ENCODE results near the gene MRPL55. TPM values are rescaled to one million over a fixed set of nuclear protein-coding genes. Genes with fewer than 3 reads are reported as not detected.

Gene MRPL55
- total RNA-seq, 2 donors from 2014 or later = 33.0 to 60.7 TPM

DNA sequence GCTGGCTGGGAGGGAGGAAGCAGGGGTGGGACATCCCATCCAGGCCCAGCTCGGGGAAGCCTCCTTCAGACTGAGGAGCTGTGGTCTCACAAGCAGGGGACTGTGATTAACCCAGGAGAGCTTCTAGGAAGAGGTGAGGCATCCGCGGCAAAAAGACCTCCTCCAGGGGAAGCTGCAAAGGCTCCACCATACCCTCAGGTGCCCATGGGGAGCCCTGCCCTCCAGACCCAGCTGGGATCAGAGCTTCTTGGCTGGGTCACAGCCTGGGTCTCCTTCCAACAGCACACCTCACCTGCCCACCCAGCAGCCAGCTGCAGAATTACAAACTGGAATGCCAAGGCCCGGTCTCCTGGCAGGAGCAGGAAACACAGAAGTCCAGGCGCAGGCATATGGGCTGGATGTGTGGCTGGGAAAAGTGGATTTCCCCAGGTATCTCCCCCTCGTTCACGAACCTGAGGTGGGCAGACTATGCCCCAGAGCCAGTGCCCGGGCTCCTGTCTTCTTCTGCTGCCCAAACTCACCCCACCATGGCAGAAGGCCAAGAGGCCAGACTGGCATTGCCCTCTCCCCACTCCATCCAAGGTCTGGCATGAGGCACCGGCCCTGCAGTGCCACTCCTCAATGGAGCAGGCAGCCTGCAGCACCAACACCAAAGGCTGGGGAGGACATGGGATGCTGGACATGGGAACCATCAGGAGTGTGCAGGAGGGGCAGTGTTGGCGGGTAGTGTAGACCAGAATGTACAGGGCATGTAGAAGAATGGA is 42.0 kb downstream of the MRPL55 start:
- intact Hi-C loops (cut with DNase I) = no loop called here
- TF ChIP-seq, protein P1, sequence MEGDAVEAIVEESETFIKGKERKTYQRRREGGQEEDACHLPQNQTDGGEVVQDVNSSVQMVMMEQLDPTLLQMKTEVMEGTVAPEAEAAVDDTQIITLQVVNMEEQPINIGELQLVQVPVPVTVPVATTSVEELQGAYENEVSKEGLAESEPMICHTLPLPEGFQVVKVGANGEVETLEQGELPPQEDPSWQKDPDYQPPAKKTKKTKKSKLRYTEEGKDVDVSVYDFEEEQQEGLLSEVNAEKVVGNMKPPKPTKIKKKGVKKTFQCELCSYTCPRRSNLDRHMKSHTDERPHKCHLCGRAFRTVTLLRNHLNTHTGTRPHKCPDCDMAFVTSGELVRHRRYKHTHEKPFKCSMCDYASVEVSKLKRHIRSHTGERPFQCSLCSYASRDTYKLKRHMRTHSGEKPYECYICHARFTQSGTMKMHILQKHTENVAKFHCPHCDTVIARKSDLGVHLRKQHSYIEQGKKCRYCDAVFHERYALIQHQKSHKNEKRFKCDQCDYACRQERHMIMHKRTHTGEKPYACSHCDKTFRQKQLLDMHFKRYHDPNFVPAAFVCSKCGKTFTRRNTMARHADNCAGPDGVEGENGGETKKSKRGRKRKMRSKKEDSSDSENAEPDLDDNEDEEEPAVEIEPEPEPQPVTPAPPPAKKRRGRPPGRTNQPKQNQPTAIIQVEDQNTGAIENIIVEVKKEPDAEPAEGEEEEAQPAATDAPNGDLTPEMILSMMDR (IDR thresholded peaks at IDR 0.05) = no peak
- Histone ChIP-seq H3K9ac (ENCODE audit: low read depth in 2 of 2, low read length in 2 of 2) (no peak overlapping the region), H3K4me1 (no peaks in the 10 kb centered on the region), H3K36me3 (no peaks in the 10 kb centered on the region), H3K27ac (no peak overlapping the region), H3K4me3 (no peak overlapping the region), H3K9me3 (no peaks in the 10 kb centered on the region), H3K27me3 (peaks cover 10% of the 10 kb centered on the region)
- no peak for DNase-seq

DNA sequence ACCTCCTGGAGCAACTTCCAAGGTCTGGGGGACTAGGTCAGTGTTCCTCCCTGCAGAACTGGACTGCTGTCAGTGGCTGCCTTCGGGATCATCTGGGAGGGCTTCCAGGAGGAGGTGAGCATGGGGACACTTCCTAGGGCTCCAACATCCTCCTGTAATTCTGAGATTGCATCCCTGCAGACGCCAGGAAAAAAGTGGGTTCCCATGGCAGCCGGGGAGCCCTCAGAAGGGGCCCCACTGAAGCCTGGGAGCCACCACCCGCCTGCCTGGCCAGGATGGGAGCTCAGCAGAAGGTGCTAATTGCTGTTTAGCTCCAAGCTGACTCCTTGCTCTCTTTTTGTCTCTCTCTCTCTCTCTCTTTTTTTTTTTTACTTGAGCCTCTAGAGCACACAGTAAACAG is 42.7 kb downstream of the MRPL55 start:
- TF ChIP-seq, protein P1 (IDR thresholded peaks at IDR 0.05) = no peak
- DNase-seq = no peak
- Histone ChIP-seq H3K9ac (ENCODE audit: low read depth in 2 of 2, low read length in 2 of 2) (no peak overlapping the region), H3K27me3 (peaks cover 17% of the 10 kb centered on the region), H3K4me1 (no peaks in the 10 kb centered on the region), H3K27ac (no peak overlapping the region), H3K36me3 (no peaks in the 10 kb centered on the region), H3K9me3 (no peaks in the 10 kb centered on the region), H3K4me3 (no peak overlapping the region)
- intact Hi-C loops (cut with DNase I) = no loop called here

DNA sequence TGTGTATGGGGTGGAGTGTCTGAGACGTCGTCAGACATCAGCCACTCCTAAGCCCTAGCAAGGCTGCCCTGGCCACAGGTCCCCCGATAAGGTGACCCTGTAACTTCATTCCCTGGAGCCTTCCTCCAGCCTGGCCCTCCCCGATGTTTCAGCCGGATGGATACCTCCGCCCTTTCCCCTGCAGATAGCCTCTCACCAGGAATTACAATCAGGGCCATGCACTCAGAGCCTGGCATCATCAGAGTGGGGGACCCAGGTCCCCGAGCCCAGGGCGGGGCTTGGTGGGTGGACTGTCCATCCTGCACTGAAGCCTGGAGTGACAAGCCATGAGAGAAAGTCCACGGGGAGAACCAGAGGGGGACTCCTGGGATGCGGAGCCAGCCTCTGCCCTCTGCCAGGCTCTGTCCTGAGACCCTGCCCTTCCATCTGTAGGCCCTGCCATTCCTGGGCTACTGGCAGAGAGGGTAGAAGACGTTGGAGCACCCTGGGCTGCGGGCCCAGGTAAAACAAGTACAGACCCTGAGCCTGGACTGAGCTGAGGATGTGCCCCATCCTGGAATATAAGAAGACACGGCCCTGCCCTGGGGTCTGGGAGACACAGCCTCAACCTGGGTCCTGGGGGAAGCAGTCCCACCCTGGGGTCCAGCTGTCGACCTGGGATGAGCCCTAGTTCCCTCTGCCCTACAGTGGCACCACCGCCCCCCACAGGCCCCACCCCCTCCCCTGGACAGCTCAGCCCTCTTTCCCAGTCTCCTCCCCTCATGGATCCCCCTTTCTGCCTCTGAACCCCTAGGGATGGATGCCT is 43.4 kb downstream of the MRPL55 start:
- peaks cover 24% of the 10 kb centered on the region for H3K27me3 ChIP-seq
- TF ChIP-seq, protein P1 (IDR thresholded peaks at IDR 0.05) = no peak
- H3K4me3 ChIP-seq = no peak overlapping the region
- intact Hi-C loops (cut with DNase I) = no loop called here
- H3K4me1 ChIP-seq = no peaks in the 10 kb centered on the region
- no peaks in the 10 kb centered on the region for H3K36me3 ChIP-seq
- H3K27ac ChIP-seq = no peak overlapping the region
- DNase-seq = no peak
- H3K9me3 ChIP-seq = no peaks in the 10 kb centered on the region
- no peak overlapping the region for H3K9ac ChIP-seq (ENCODE audit: low read depth in 2 of 2, low read length in 2 of 2)

DNA sequence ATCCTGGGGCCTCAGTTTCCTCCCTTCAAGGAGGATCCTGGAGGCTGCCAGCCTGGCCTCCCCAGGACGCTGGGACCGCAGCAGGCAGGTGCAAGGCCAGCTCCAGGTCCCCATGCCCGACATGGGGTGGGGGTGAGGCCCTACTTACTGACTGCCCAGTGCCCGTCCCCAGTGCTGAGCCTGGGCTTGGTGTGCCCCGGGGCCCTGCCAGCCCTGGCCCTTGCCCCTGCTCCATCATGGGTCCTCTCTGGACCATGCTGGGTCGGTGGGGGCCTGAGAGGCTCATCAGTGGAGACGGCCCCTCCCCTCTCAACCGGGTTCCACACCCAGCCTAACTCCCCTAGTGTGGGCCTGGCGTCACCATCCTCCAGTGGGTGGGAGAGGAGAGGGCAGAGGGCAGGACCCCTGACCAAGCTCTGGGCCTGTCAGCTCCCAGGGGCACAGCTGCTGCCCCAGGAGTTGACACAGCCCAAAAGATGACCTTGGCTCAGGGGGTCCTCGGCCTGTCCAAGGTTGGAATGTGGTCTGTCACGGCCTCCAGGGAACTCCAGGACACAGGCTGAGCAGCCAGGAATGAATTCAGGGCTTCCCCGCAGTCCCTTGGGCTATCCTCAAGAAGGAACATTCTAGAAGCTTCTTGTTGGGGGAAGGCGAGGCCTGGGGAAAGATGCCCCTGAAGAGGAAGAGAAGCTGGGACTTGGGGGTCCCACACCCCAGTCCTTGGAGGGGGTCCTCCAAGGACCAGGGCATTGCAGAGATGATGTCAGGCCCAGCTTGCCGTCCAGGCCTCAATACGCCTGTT is 44.2 kb downstream of the MRPL55 start:
- H3K27ac ChIP-seq = no peak overlapping the region
- TF ChIP-seq, protein P1 (IDR thresholded peaks at IDR 0.05) = no peak
- H3K4me3 ChIP-seq = no peak overlapping the region
- DNase-seq = no peak
- H3K27me3 ChIP-seq = peaks cover 25% of the 10 kb centered on the region
- H3K4me1 ChIP-seq = no peaks in the 10 kb centered on the region
- intact Hi-C loops (cut with DNase I) = no loop called here
- H3K9me3 ChIP-seq = no peaks in the 10 kb centered on the region
- no peaks in the 10 kb centered on the region for H3K36me3 ChIP-seq
- H3K9ac ChIP-seq (ENCODE audit: low read depth in 2 of 2, low read length in 2 of 2) = no peak overlapping the region

DNA sequence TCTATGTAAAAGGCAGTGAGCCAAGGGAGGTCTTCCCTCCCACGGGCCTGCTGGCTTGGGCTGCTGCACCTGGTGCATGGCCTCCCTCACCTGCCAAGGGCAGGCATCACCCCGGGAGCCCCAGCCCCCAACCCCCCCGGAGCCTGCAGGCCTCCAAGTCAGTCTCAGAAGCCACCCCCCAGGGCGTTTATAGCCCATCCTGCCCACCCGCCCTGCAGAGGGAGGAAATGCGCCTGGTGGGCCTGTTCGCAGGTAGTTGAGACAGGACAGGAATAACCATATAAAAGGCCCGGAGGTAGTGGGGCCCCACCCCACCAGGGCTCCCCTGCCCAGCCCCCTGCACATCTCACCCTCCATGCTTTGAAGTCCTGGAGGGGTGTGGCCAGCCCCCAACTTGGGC is 44.8 kb downstream of the MRPL55 start:
- H3K36me3 ChIP-seq = no peaks in the 10 kb centered on the region
- no peak overlapping the region for H3K27ac ChIP-seq
- no peaks in the 10 kb centered on the region for H3K4me1 ChIP-seq
- TF ChIP-seq, protein P1 (IDR thresholded peaks at IDR 0.05) = no peak
- no peak overlapping the region for H3K9ac ChIP-seq (ENCODE audit: low read depth in 2 of 2, low read length in 2 of 2)
- intact Hi-C loops (cut with DNase I) = no loop called here
- no peak overlapping the region for H3K4me3 ChIP-seq
- peaks cover 25% of the 10 kb centered on the region for H3K27me3 ChIP-seq
- no peak for DNase-seq
- H3K9me3 ChIP-seq = no peaks in the 10 kb centered on the region

Data from colonic mucosa (tissue), 4 donors.